ENCODE results near the gene PATL1.
A peak's percentile ranks its signal among the peaks of the same experiment; 100 is the strongest.
"Not testable (repeated sequence)": the region's sequence is repeated elsewhere in the genome, so short reads cannot be mapped to it uniquely, and the experiment has no call there.

PATL1 gene

GRCh38 chr11:59692915-59693314 lies 24.1 kb upstream of the PATL1 start:
- ATAC-seq (ENCODE audit: low read depth) (no peak), DNase-seq (ENCODE audit: low spot score) (no peak)
- Histone ChIP-seq H3K27ac (ENCODE audit: poor library complexity, severe bottlenecking) (no peak overlapping the region), H3K4me1 (ENCODE audit: insufficient read depth, poor library complexity, severe bottlenecking) (no peaks in the 10 kb centered on the region), H3K36me3 (ENCODE audit: low read depth) (no peaks in the 10 kb centered on the region), H3K9me3 (ENCODE audit: severe bottlenecking) (no peaks in the 10 kb centered on the region), H3K27me3 (ENCODE audit: insufficient read depth, poor library complexity, severe bottlenecking) (no peaks in the 10 kb centered on the region), H3K4me3 (ENCODE audit: severe bottlenecking) (no peak overlapping the region)
- no peak for TF ChIP-seq CTCF (IDR thresholded peaks at IDR 0.05; ENCODE audit: poor library complexity, severe bottlenecking)

GRCh38 chr11:59691156-59691555 lies 22.3 kb upstream of the PATL1 start:
- Histone ChIP-seq H3K4me3 (ENCODE audit: severe bottlenecking) (no peak overlapping the region), H3K4me1 (ENCODE audit: insufficient read depth, poor library complexity, severe bottlenecking) (no peaks in the 10 kb centered on the region), H3K27me3 (ENCODE audit: insufficient read depth, poor library complexity, severe bottlenecking) (no peaks in the 10 kb centered on the region), H3K36me3 (ENCODE audit: low read depth) (no peaks in the 10 kb centered on the region), H3K27ac (ENCODE audit: poor library complexity, severe bottlenecking) (no peak overlapping the region), H3K9me3 (ENCODE audit: severe bottlenecking) (no peaks in the 10 kb centered on the region)
- DNase-seq (ENCODE audit: low spot score): no peak
- no peak for TF ChIP-seq CTCF (IDR thresholded peaks at IDR 0.05; ENCODE audit: poor library complexity, severe bottlenecking)
- ATAC-seq (ENCODE audit: low read depth): no peak

- no peak overlapping the region for H3K27ac ChIP-seq (ENCODE audit: poor library complexity, severe bottlenecking)
- no peaks in the 10 kb centered on the region for H3K4me1 ChIP-seq (ENCODE audit: insufficient read depth, poor library complexity, severe bottlenecking)
- no peaks in the 10 kb centered on the region for H3K9me3 ChIP-seq (ENCODE audit: severe bottlenecking)
- H3K27me3 ChIP-seq (ENCODE audit: insufficient read depth, poor library complexity, severe bottlenecking): no peaks in the 10 kb centered on the region
- no peak for TF ChIP-seq CTCF (IDR thresholded peaks at IDR 0.05; ENCODE audit: poor library complexity, severe bottlenecking)
- H3K4me3 ChIP-seq (ENCODE audit: severe bottlenecking): no peak overlapping the region
- no peaks in the 10 kb centered on the region for H3K36me3 ChIP-seq (ENCODE audit: low read depth)
- no peak for DNase-seq (ENCODE audit: low spot score)
- no peak for ATAC-seq (ENCODE audit: low read depth)
Observed at GRCh38 chr11:59689015-59689414, 20.2 kb upstream of the PATL1 start.

DNA sequence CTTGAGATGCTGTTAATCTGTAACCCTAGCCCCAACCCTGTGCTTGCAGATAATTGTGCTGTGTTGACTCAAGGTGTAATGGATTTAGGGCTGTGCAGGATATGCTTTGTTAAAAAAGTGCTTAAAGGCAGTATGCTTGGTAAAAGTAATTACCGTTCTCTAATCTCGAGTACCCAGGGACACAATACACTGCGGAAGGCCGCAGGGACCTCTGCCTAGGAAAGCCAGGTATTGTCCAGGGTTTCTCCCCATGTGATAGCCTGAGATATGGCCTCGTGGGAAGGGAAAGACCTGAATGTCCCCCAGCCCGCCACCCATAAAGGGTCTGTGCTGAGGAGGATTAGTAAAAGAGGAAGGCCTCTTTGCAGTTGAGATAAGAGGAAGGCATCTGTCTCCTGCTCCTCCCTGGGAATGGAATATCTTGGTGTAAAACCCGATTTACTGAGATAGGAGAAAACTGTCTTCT lies 12.5 kb upstream of the PATL1 start:
- H3K36me3 ChIP-seq (ENCODE audit: low read depth); H3K4me1 ChIP-seq (ENCODE audit: insufficient read depth, poor library complexity, severe bottlenecking); H3K27ac ChIP-seq (ENCODE audit: poor library complexity, severe bottlenecking); H3K27me3 ChIP-seq (ENCODE audit: insufficient read depth, poor library complexity, severe bottlenecking); DNase-seq (ENCODE audit: low spot score); H3K9me3 ChIP-seq (ENCODE audit: severe bottlenecking); H3K4me3 ChIP-seq (ENCODE audit: severe bottlenecking); ATAC-seq (ENCODE audit: low read depth): not testable (repeated sequence)

DNA sequence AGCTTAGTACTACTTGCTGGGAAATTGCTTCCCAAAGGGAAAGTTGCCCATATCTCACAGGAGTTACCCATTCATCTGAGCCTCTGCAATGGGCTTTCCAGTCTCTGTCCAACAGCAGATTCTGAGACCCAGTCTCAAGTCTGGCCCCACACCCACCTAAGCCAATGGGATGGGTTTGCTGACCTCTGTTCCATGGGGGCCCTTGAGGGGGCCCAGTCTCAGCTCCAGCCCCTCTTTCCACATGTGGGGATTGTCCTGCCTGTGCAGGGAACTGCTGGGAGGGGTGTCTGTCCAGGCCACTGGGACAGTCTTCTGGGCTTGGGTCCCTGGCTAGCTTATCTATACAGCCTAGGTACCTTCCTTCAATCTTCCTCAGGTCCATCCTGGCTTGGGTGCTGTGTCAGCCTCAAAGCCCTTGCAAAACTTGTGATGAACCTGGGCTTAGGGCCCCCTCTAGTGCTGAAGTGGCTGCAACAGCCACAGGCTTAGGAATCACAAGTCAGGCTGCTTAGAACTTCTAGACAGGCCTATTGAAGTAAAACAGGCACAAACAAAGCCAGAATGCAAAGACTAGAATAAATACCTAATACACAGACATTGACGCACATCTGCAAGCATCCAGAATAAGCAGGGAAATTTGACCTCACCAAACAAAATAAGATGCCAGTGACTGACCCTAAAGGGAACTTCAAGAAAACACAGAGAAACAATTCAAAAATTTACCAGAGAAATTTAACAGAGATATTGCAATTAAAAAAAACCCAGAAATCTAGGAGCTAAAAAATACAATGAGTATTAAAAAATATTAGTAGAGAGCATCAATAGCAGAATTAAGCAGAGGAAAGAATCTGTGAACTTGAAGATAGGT lies 11.7 kb upstream of the PATL1 start:
- Histone ChIP-seq H3K4me3 (ENCODE audit: severe bottlenecking) (no peak overlapping the region), H3K27ac (ENCODE audit: poor library complexity, severe bottlenecking) (no peak overlapping the region), H3K27me3 (ENCODE audit: insufficient read depth, poor library complexity, severe bottlenecking) (no peaks in the 10 kb centered on the region), H3K9me3 (ENCODE audit: severe bottlenecking) (no peaks in the 10 kb centered on the region), H3K4me1 (ENCODE audit: insufficient read depth, poor library complexity, severe bottlenecking) (no peaks in the 10 kb centered on the region), H3K36me3 (ENCODE audit: low read depth) (no peaks in the 10 kb centered on the region)
- peak; percentile 98 for ATAC-seq (ENCODE audit: low read depth)
- no peak for DNase-seq (ENCODE audit: low spot score)
- TF ChIP-seq CTCF (IDR thresholded peaks at IDR 0.05; ENCODE audit: poor library complexity, severe bottlenecking): peak; percentile 78
